Measurements from ENCODE around the gene FOSL1.

The FOSL1 gene

GRCh38 chr11:65899356-65900124 is 648 bp downstream of the FOSL1 start:
- in situ Hi-C loops (cut with MboI; ENCODE audit: low pct_unique_long_range_greater_than_20kb, low sequenced_read_pairs, unreplicated experiment) = no loop called here
- TF ChIP-seq, protein P1, sequence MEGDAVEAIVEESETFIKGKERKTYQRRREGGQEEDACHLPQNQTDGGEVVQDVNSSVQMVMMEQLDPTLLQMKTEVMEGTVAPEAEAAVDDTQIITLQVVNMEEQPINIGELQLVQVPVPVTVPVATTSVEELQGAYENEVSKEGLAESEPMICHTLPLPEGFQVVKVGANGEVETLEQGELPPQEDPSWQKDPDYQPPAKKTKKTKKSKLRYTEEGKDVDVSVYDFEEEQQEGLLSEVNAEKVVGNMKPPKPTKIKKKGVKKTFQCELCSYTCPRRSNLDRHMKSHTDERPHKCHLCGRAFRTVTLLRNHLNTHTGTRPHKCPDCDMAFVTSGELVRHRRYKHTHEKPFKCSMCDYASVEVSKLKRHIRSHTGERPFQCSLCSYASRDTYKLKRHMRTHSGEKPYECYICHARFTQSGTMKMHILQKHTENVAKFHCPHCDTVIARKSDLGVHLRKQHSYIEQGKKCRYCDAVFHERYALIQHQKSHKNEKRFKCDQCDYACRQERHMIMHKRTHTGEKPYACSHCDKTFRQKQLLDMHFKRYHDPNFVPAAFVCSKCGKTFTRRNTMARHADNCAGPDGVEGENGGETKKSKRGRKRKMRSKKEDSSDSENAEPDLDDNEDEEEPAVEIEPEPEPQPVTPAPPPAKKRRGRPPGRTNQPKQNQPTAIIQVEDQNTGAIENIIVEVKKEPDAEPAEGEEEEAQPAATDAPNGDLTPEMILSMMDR (IDR thresholded peaks at IDR 0.05; ENCODE audit: extremely low read depth, insufficient read depth, missing control alignments) = peak; percentile 30
- peak; percentile 73 for DNase-seq (ENCODE audit: low spot score)

GRCh38 chr11:65898656-65899355 is 1.4 kb downstream of the FOSL1 start:
- in situ Hi-C loops (cut with MboI; ENCODE audit: low pct_unique_long_range_greater_than_20kb, low sequenced_read_pairs, unreplicated experiment) = no loop called here
- DNase-seq (ENCODE audit: low spot score) = no peak
- TF ChIP-seq, protein P1 (IDR thresholded peaks at IDR 0.05; ENCODE audit: extremely low read depth, insufficient read depth, missing control alignments) = no peak

DNA sequence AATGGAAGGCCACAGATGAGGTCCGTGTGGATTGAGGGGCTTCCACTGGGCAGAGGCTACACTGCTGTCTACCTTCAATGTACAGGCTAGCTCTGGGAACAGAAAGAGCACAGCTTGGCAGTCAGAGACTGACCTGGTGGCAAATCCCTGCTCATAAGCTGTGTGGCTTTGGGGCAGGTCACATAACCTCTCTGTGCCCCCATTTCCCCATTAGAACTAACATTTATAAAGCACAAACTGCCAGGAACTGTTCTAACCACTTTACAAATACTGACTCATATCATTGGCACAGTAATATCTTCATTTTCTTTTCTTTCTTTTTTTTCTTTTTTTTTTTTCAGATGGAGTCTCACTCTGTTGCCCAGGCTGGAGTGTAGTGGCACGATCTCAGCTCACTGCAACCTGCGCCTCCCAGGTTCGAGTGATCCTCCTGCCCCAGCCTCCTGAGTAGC is 3.1 kb downstream of the FOSL1 start:
- in situ Hi-C loops (cut with MboI; ENCODE audit: low pct_unique_long_range_greater_than_20kb, low sequenced_read_pairs, unreplicated experiment) = no loop called here
- TF ChIP-seq, protein P1 (IDR thresholded peaks at IDR 0.05; ENCODE audit: extremely low read depth, insufficient read depth, missing control alignments) = no peak
- no peak for DNase-seq (ENCODE audit: low spot score)

DNA sequence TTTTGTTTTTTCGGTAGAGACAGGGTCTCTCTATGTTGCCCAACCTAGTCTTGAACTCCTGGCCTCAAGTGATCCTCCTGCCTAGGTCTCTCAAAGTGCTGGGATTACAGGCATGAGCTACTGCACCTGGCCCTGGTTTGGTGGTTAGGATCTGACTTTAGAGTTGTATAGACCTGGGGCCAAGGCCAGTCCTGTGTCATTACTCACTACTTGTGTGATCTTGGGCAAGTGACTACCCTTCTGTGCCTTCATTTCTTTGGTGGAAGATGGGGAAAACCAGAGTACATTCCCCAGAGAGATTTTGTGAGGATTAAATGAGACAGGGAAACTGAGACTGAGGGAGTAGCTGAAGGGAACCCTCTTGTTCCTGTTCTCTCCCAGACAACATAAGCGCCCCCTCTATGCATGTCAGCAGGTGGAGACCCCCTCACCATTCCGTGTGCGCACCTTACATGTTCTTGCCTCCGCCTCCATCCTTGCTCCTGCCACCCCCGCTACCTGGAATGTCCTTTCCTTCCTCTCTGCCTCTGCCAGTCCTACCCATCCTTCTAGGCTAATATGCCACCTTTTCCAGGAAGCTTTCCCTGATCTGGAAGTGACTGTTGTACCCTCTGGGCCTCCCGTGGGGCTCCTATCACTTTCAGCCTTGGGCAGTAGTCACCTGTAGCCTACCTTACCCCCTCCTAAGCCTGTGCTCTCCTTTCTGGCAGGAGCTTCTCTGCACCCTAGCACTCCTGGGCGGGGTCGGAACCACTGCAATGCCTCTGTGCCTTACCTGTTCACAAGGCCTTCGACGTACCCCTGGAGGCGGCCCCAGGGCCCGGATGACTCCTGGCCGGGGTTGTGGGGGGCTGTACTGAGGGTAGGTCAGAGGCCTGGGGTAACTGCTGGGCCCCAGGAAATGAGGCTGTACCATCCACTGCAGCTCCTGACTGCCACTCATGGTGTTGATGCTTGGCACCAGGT is 3.9 kb downstream of the FOSL1 start:
- TF ChIP-seq, protein P1 (IDR thresholded peaks at IDR 0.05; ENCODE audit: extremely low read depth, insufficient read depth, missing control alignments) = no peak
- in situ Hi-C loops (cut with MboI; ENCODE audit: low pct_unique_long_range_greater_than_20kb, low sequenced_read_pairs, unreplicated experiment) = no loop called here
- no peak for DNase-seq (ENCODE audit: low spot score)

DNA sequence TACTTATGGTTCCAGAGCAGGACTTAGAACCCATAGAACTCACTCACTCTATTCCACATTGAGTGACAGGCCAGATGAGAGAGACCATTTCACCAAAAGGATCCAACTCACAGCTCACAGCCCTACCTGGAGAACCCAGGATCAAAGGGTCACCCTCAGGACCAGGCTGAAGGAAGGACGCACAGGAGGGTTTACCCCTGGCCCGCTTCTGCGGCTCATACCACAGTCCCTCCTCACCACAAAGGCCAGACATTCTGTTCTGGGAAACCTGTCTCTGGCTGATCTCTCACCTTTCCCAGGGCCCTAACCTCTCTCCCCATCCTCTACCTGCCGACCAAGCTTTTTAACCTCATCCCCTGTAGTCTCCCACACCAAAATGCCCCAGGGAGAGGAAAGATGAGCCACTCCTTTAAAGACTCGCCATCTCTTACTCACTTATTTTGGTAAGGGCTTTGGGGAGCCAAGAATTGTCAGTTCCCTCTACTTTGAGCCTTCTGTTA is 4.7 kb downstream of the FOSL1 start:
- TF ChIP-seq, protein P1 (IDR thresholded peaks at IDR 0.05; ENCODE audit: extremely low read depth, insufficient read depth, missing control alignments) = no peak
- in situ Hi-C loops (cut with MboI; ENCODE audit: low pct_unique_long_range_greater_than_20kb, low sequenced_read_pairs, unreplicated experiment) = no loop called here
- DNase-seq (ENCODE audit: low spot score) = no peak
